Stimulated activated CD8-positive, alpha-beta memory T cell treated with anti-CD3 and anti-CD28 coated beads, Interleukin-7, amount 100 ng/mL, for 1 hour (primary cell): ENCODE results near the gene TSPEAR.

Experiments used
- DNase-seq, 2 donors: peaks; one replicate each; pipeline ENCODE4 v3.0.0-alpha.2; 2020; ENCODE audit warnings: low read depth in 2 of 2

TSPEAR gene

DNA sequence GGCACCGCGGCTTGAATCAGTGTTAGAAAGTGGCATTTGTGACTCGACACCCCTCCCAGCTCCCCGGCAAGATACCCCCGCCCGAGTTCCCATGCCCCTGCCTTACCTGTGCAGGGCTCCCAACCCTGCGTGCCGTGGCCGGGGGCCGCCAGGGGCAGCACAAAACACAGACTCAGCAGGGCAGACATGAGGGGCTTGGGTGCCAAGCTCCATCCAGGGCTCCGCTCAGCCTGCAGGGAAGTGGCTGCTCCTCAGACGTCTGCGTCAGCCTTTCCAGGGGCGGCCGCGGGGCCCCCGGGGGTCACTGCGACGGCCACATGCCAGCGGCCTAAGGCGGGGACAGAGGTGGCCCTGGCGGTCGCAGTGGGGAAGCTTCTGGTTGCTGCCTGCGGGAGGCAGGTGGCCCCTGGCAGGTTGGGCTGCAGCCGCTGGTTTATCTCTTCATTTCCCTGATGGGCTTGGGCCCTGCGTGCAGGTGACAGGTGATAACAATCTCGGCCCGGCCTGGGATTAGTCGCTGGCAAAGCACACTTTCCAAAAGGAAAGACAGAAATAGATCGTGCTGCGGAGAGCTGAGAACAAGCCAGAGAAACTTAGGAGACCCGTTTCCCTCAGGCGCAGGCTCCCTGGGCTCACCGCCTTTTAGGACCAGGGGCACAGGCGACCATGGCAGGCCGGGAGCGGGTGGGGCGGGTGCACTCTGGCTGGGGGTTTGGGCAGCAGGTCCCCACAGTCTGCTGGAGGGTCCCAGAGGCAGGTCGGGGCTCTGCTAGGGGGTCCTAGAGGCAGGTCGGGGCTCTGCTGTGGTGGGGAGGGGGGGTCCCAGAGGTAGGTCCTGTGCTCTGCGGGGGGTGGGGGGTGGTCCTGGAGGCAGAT lies at the start of gene TSPEAR:
TSS of gene TSPEAR (minus strand) at position 246 of the 876 bp plus-strand sequence. CDS start at position 188, 58 bp downstream.
- DNase-seq: no peak

DNA sequence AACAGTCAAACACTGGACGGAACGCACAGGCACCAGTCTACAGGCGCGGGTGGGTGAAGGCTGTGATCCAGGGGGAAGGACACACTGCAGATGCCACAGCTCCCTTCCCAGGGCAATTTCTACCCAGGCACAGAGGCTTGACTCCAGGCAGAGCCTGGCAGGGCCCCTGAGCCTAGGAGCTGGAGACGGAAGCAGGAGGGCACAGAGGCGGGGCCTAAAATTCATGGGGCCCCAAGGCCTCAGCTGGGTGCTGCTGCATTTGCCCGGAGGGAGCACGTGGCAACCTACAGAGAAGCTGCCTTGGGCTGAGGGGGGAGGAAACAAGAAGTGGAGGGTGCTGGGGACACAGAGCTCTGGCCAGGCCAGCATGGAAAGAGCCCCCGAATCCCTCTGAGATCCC lies 49.0 kb upstream of the TSPEAR start:
- no peak for DNase-seq

DNA sequence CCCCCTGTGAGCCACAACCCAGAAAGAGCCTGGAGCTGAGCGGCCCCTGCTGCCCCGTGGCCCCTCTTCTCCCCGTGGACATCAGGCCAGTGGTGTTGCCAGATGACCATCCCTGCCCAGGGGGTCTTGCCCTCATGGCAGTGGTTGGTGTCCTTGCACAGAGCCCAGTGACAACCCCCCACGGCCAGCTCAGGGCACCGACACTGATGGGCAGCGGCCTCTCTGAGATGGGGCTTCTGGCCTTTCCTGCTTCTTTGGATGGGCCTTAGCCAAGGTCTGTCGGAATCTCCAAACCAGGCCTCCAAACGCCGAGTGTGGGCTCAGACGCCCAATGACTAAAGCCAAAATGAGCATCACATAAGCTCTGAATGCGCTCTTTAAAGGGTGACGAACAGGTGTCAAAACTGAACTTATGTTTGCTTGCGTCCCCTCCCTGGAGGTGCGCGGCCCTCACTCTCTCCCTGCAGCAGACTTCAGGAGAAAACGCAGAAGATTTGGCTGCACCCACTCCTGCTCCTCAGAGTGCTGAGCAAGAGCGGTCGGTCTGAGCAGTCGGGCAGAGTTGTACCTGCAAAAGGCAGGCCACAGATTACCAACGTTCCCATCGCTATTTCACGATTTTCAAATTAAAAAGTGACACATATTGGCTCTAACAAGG lies 48.4 kb upstream of the TSPEAR start:
- no peak for DNase-seq

DNA sequence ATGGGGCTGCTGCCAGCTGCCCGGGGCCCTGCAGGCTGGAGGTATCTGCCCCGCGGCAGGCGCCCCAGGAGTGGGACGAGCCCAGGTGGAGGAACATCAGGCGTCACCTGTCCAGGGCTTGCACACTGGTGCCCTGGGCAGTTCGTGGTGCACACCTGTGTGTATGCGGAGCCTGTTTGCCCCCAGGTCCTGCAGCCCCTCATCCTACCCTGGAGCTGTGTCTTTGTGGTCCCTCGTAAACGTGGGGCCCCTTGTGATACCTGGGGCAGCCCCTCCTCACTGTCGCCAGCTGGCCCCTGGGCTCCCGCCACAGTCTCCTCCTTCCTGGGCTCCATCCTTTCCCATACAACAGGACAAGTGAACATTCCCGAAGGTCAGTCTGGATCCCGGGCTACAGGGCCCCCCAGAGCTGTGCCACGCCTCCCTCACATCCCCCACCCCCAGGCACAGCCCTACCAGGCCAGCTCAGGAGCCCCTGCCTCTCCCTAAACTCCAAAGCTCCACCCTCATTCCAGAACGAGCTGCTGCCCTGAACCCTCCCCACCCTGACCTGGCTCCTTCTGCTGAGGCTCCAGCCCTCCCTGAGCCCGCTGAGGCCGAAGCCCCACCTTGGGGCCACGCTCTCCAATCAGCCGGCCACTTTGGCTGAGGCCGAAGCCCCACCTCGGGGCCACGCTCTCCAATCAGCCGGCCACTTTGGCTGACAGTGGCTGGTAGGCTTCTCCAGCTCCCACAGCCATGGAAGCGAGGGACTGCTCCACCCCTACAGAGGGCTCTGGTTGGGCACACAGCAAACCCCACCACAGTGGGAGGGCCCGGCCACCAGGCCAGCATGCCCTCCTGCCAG lies 47.6 kb upstream of the TSPEAR start:
- no peak for DNase-seq

DNA sequence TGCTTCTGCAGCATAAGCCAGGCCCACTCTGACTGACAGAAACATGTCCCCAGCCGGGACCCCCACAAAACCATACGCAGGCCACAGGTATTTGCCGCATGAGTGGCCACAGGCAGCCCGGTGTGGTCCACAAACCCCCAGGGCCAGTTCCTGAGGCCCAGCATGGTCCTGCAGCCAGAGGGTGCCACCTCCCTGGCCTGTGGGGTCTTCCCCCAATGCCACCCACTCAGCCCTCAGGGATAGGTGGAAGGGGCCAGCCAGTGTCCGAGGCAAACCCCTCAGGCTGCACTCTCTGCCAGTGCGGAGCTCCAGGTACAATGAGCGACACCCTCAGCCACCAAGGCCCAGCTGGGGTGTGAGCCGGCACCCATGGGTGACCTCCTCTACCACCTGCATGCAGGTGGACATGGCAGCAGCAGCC lies 46.8 kb upstream of the TSPEAR start:
- no peak for DNase-seq

DNA sequence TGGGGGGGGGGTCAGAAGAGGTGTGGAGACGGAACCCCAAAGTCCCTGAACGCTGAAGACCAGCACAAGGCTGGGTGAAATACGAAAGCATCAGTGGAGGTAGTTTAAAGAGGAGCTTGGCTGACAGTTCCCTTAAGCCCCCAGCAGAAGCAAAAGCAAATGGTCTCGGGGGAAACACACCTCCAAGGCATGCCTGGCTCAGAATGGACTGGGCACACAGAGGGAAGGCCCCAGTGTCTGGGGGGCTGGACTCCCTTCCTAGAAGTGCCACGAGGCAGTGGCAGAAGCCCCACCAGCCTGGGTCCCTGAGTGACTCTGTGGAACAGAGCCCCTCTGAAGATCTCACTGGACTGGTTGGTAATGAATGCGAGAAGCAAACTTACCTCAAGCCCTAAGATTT lies 46.4 kb upstream of the TSPEAR start:
- no peak for DNase-seq

DNA sequence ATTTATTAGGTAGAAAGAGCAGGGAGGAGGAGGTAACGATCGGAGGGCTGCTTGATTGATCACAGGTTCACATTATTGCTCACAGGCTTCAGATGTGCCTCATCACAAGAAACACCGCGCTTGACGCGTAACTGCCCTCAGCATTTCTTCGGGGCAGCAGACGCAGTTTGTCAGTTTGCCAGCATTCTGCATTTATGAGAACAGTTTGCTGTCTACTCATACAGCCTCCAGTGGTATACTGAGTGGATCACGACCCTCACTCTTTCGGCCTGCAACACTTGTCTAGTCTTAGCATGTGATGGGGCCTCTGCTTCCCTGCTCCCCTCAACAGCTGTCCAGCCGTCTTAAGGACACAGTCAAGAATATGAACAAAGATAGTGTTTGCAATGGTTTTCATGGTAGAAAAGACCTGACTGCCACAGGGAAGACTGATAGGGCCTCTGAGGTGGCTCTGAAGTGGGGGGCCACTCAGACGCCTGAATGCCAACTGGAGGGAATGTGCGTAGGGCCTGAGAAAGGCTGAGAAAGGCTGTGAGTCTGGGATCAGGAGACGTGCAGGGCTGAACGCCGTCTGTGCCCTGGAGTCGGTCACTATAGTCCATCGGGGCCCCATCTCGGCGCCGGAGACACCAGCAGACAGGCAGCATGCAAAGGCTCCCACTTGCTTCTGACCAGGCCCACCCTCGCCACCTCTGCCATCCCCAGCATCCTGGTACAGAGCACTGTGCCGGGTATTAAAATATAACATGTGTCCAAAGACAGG lies 45.2 kb upstream of the TSPEAR start:
- no peak for DNase-seq

DNA sequence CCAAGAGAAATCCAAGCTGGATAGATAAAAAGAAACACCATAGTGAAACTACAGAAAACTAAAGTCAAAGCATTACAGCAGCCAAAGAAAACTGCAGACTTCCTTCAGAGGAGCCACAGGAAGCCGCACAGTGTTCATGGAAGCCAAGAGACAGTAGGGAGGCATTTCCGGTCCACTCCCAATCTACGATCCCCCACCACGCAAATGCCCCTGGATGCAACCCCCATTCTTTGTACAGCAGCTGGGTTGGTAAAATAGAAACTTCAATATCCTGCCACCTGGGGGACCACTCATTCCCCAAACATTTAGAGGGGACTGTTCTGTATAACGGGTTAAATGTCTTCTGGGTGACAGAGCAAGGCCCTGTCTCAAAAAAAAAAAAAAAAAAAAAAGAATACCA lies 43.9 kb upstream of the TSPEAR start:
- no peak for DNase-seq

DNA sequence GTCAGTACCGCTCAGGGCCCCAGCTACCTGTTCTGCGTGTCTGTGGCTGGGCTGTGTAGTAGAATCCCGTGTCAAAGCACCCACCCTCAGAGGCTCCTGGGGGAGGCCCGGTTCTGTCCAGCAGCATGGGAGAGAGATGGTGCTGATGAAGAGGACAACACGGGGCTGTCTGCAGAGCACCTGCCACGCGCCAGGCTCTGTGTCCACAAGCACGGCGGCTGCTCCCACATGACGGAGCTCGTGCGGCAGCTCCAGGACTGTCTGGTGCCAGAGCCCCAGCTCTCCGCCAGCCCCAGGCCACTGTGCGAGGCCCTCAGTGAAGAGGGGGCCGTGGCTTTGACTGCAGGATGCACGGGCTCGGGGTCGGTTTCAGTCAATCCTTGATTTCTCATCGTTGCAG lies 42.0 kb upstream of the TSPEAR start:
- DNase-seq: no peak

DNA sequence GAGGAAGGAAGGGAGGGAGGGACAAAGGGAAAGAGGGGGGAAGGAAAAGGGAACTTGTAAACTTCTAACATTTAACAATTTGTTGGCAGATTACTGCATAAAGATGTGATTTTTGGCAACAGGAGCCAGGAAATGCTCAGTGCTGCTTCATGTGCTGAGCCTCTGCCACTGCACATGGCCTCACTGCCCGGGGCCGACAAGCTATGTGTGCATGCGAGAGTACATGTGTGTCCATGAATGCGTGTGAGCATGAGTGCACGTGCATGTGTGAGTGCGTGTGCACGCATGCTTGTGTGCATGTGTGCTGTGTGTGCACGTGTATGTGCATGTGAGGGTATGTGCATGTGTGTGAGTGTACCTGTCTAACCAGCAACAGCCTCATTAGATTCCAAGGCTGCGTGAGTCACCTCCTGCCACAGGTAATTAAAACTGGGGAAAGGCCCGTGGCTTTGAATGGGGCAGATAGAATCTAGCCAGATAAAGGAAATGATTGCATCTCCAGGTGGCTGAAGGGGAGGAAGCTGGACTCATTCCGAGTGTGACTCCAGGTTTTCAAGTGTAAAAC lies 41.4 kb upstream of the TSPEAR start:
- no peak for DNase-seq

DNA sequence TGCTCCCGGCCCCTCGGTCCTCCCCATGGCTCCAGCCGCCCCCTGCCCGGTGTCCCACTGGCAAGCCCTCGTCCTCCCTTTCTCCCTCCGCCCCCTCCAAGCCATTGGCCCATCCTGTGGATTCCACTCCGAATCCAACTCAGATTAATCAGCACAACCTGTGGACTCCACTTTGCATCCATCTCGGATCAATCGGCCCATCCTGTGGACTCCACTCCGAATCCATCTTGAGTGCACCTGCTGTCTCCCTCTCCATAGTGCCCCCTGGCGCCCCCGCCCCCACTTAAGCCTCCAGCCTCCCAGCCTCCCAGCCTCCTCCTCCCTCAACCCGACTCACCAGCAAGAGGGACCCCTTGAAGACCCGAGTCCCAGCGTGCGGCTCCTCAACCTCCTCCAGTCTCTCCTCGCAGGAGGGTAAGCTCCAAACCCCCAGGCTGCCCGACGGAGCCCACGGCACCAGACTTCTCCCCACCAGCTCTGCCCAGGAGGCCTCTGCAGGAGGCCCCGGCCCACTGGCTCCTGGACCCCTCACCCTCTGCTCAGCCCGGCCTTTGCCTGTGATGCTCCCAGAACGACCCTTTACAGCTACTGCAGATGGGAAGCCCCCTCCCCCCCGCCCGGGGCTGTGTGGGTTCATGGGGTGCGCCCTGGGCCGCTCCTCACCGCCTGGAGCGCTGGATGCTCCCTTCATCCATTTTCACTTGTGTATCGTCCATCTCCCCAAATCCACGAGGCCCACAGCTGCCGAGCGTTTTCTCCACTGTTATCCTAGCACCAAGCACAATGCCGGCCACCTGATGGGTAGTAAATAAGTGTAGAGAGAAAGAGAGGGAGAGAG lies 40.6 kb upstream of the TSPEAR start:
- no peak for DNase-seq

DNA sequence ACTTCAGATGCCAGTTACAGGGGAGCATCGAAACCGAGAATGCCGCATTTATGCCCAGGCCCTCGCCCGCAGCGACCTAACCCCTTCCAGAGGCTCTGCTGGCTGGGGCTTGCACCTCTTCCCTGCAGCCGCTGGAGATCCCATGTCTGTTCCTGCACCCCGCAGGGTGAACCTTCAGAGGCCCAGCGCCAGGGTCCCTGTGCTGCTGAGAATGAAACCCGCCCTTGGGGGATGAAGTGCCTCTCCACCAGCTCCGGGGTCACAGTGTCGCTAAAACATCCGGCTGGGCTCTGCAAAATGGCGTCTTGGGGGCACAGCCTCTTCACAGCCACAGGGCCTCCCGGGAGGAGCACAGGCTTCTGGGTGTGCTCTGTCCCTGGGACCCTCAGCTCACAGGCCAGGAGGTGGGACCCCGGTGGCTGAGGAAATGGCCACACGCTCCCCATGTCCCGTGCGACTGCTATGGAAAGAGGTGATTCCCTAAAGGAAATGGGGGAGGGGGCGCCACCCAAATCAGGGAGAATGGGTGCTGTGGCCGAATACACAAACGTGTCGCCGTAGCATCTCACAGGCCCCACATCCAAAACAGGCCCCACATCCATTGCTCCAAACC lies 39.9 kb upstream of the TSPEAR start:
- DNase-seq: no peak

DNA sequence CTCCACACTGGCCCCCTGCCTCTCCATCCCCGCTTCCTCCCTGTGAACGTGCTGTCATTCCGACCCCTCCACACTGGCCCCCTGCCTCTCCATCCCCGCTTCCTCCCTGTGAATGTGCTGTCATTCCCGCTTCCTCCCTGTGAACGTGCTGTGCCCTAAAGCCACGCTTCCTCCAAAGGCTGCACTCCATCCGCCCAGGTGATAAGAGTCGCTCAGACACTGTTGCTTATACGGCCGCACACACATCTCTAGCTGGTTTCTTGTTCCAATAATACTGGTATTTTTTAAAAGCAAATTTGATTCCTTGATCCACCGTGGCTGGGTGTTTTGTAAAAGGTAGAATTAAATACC lies 39.3 kb upstream of the TSPEAR start:
- no peak for DNase-seq

DNA sequence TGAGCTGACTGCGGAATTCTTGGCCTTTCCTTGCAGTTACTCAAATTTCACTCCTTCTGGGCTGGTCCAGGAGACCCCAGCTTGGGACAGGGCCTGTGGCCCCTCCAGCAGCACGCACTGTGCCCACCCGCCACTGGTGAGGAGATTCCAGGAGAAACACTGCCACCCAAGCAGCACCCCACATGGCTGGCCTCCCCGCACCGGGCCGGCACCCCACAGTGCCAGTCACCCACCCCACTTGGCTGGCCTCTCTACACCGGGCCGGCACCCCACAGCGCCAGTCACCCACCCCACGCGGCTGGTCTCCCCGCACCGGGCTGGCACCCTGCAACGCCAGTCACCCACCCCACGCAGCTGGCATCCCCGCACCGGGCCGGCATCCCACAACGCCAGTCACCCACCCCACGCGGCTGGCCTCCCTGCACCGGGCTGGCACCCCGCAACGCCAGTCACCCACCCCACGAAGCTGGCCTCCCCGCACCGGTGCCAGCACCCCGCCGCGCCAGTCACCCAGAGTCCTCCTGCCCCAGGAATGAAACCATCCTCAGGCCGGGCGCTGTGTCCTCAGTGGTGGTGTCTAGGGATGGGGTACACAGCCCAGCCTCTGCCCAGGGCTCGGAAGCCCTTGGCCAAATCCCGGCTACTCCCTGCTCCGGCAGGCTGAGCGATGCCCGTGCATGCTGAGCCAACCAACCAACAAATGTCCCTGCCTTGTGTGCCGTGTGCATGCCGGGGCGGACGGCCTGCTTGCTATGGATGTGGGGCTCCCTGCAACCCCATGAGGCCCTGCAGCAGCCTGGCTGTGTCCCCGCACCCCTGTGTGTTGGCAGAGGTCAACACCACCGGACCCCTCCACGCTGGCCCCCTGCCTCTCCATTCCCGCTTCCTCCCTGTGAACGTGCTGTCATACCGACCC lies 38.6 kb upstream of the TSPEAR start:
- no peak for DNase-seq

DNA sequence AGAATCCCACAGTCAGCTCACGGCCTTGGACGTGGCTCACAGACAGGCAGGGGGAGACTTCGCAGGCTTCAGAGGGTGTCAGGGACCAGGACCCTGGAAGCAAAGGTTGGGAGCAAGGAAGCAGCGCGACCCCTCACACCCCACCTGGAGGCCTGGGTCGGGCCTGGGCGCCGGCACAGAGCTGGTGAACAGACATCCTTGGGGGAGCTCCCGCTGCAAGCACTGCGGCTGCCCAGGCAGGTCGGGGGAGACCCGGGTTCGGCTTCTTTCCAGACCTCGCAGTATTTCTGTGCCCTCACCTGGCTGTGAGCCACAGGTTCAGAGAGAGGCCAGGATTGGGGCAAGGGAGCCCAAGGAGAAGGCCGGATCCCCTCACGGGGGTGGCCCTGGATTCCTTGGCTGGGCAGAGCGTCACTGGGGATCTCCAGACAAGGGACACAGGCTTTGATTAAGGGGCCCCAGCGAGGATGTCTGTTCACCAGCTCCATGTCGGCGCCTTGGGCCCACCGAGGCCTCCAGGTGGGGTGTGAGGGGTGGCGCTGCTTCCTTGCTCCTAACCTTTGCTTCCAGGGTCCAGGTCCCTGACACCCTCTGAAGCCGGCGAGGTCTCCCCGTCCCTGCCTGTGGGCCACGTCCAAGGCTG lies 37.9 kb upstream of the TSPEAR start:
- DNase-seq: no peak

DNA sequence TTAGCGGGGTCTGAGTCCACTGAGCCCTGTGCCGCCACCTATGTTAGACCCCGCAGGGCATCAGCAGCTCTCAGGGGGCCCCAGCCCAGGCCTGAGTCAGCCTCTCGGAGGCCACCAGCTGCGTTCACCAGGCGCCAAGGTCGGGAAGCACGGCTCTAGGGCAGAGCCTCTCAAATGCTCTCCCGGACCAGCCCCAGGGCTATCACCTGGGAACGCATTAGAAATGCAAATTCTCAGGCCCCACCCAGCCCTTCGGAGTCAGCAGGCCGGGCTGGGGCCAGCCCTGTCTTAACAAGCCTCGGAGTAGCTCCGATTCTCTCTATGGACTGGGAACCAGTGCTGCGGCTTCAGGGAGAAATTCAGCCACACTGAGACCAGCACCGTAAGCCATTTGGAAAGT lies 37.2 kb upstream of the TSPEAR start:
- DNase-seq: no peak

DNA sequence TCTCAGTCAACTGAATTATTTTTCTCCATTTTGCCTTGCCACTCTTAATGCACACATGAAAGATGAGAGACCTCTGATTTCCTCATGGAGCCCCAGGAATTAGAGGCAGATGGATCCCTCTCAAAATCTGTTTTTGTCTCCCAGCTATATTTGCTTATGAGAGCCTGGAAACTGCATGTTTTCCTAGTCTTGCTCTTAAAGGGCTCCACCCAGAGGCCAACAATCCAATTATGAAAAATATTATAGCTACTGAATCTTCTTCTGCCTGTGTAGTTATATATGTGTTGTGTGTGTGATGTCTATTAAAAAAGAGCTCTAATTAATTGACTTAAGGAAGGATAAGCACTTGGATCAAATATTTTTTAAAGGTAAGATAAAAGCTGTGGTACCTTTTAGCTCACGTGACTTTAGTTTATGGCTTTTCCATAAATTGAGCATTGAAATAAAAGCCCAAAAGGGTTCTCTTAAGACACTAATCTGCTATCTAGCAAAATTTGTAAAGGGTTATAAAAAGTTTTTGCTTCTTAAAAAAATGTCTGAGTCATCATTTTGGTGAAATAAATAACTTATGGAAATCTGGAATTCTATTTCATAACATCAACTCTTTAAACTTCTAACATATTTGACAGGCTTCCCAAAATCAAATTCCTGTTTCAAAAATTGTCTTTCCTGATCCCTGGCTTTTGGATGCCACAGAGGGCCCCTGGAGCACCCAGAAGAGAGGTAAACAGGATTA lies 31.2 kb upstream of the TSPEAR start:
- DNase-seq: no peak

DNA sequence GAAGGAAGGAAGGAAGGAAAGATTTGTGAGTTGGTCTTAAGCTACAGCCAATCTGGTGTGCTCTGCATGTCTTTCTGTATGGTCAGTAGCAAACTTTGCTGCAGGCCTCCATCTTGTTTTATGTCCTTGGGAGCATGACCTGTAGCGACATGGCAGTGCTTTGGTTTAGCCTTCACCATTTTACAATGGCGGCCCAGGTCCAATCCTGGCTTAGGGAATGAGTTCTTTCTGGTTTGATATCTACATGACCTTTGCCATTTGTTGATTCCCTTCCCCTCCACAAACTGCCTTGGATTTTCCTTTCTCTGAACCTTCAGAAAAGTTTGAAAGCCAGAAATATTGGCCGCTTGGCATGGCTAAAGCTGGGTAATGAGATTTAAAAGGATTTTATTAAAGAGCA lies 30.5 kb upstream of the TSPEAR start:
- no peak for DNase-seq
